Measurements from ENCODE around the gene SEPSECS. TPM values are rescaled to one million over a fixed set of nuclear protein-coding genes. Genes with fewer than 3 reads are reported as not detected.

Gene SEPSECS
- total RNA-seq, 4 donors from 2014 or later = 6.9 to 22.8 (median 10.4) TPM

DNA sequence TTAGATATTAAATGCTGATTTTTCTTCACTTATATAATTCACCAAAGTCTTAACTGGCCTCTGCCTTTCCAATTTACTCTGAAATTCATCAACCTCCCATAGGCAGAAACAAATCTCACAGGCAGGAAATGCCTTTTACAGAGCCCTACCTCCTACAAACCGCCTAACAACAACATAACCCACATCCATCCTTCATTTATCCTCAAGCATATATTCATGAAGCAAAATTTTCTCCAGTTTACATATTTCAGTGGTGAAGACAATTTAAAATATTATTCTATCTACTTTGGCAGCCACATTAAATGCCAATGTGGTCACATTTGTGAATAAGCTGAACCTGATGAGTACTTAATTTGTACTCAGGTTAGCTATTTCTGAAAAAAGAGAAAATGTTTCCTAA, 30.3 kb downstream of the SEPSECS start:
- no peak for TF ChIP-seq POLR2A (IDR thresholded peaks at IDR 0.05)
- TF ChIP-seq, protein P1, sequence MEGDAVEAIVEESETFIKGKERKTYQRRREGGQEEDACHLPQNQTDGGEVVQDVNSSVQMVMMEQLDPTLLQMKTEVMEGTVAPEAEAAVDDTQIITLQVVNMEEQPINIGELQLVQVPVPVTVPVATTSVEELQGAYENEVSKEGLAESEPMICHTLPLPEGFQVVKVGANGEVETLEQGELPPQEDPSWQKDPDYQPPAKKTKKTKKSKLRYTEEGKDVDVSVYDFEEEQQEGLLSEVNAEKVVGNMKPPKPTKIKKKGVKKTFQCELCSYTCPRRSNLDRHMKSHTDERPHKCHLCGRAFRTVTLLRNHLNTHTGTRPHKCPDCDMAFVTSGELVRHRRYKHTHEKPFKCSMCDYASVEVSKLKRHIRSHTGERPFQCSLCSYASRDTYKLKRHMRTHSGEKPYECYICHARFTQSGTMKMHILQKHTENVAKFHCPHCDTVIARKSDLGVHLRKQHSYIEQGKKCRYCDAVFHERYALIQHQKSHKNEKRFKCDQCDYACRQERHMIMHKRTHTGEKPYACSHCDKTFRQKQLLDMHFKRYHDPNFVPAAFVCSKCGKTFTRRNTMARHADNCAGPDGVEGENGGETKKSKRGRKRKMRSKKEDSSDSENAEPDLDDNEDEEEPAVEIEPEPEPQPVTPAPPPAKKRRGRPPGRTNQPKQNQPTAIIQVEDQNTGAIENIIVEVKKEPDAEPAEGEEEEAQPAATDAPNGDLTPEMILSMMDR (IDR thresholded peaks at IDR 0.05) = no peak
- H3K27ac ChIP-seq = no peak overlapping the region
- no peak overlapping the region for H3K4me3 ChIP-seq
- intact Hi-C loops (cut with DNase I; ENCODE audit: low total_unique reads) = no loop called here
- DNase-seq = no peak
- H3K9me3 ChIP-seq = no peaks in the 10 kb centered on the region
- no peaks in the 10 kb centered on the region for H3K36me3 ChIP-seq
- H3K27me3 ChIP-seq = no peaks in the 10 kb centered on the region
- no peaks in the 10 kb centered on the region for H3K4me1 ChIP-seq

DNA sequence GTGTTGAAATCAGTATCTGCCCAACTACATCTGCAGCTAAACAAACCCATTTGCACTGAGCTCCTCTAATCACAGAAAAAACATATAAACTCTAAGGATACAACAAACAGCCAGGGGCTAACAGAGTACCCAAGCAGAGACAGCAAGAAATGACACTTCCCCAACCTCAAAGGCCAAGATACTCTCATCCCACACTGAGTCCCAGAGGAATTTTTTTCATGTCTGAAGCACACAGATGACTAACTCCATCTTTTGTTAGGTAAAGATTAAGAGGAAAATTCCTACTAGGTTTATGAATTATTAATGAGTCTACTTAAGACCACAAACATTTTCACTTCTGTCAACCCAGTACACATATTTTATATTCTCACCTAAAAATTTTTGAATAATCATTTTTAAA, 31.6 kb downstream of the SEPSECS start:
- intact Hi-C loops (cut with DNase I; ENCODE audit: low total_unique reads) = no loop called here
- TF ChIP-seq, protein P1 (IDR thresholded peaks at IDR 0.05) = no peak
- no peak for TF ChIP-seq POLR2A (IDR thresholded peaks at IDR 0.05)
- Histone ChIP-seq H3K36me3 (no peaks in the 10 kb centered on the region), H3K4me3 (no peak overlapping the region), H3K9me3 (no peaks in the 10 kb centered on the region), H3K27ac (no peak overlapping the region), H3K4me1 (no peaks in the 10 kb centered on the region), H3K27me3 (no peaks in the 10 kb centered on the region)
- no peak for DNase-seq

DNA sequence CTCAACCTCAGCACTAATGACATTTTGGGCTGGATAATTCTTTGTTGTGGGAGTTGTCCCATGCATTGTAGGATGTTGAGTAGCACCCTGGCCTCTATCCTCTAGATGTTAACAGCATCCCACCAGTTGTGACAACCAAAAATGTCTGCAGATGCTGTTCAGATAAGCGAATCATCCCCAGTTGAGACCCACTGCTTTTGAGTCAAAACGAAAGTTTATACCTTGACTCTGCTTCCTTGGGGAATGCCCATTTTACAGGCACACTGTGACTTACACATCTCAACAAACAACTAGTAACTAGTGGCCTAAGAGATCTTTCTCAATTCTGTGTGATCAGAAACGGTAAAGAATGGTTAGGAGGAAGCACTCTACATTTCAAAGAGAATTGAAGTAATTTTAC, 37.0 kb downstream of the SEPSECS start:
- no peak overlapping the region for H3K4me3 ChIP-seq
- H3K27me3 ChIP-seq = no peaks in the 10 kb centered on the region
- H3K36me3 ChIP-seq = no peaks in the 10 kb centered on the region
- H3K4me1 ChIP-seq = no peaks in the 10 kb centered on the region
- no peak overlapping the region for H3K27ac ChIP-seq
- TF ChIP-seq, protein P1 (IDR thresholded peaks at IDR 0.05) = no peak
- TF ChIP-seq POLR2A (IDR thresholded peaks at IDR 0.05) = no peak
- DNase-seq = no peak
- no peaks in the 10 kb centered on the region for H3K9me3 ChIP-seq
- intact Hi-C loops (cut with DNase I; ENCODE audit: low total_unique reads) = no loop called here

DNA sequence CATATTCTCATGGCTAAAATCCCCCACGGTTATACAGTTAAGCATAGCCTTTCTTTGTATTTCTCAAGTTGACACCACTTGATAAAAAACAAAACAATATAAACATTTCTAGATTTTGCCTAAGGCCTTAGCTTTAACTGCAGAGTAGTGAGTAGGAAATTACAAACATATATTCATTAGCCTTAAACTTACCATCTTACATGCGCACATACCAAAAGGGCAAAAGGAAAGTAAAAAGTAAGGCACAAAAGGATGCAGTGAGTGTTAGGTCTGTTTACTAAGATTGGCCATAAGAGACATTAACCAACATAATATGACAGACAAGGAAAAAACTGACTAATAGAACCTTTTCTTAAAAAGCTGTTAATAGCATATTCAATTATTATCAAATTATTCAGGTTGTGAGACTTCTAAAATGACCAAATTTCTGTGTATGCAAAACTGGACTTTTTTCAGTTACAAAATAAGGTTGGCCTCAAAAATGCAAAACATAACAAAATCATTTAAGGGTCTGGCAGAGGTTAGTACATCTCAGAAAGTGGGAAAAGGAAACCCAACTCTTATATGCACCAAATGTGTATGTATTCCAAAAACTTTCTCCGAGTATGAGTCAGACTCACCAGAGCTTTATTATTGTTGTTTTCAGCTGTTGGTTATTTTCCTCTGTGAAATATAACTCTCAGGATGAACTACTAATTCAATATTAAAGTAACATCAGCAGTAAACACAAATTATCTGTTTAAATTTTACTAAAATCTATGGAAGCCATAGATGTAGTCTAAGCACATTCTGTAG, 39.9 kb downstream of the SEPSECS start:
- intact Hi-C loops (cut with DNase I; ENCODE audit: low total_unique reads) = no loop called here
- H3K27me3 ChIP-seq = no peaks in the 10 kb centered on the region
- DNase-seq = no peak

More for the DNA sequence above, 39.9 kb downstream of the SEPSECS start:
- no peak overlapping the region for H3K4me3 ChIP-seq
- no peaks in the 10 kb centered on the region for H3K9me3 ChIP-seq
- no peak overlapping the region for H3K27ac ChIP-seq
- H3K4me1 ChIP-seq = no peaks in the 10 kb centered on the region
- TF ChIP-seq POLR2A (IDR thresholded peaks at IDR 0.05) = no peak
- TF ChIP-seq, protein P1 (IDR thresholded peaks at IDR 0.05) = no peak
- H3K36me3 ChIP-seq = no peaks in the 10 kb centered on the region
